ENCODE data around the gene TXNL4B. TPM values are rescaled to one million over a fixed set of nuclear protein-coding genes. Genes with fewer than 3 reads are reported as not detected.

TXNL4B gene
- total RNA-seq, 1 experiment from 2014 or later = 9.9 TPM

GRCh38 chr16:72091217-72091616, 2.2 kb downstream of the TXNL4B start:
- Histone ChIP-seq H2BK12ac (ENCODE audit: insufficient read length, low read depth, low read length) (no peak overlapping the region), H4K91ac (ENCODE audit: insufficient read length, low read depth, low read length) (no peak overlapping the region), H2BK120ac (ENCODE audit: low read depth, low read length, poor library complexity, severe bottlenecking) (no peak overlapping the region), H3K27ac (ENCODE audit: insufficient read length, low read depth, low read length) (no peak overlapping the region), H3K4ac (ENCODE audit: low read depth, low read length) (no peak overlapping the region), H4K20me1 (ENCODE audit: control insufficient read depth, insufficient read depth, insufficient read length) (no peaks in the 10 kb centered on the region), H3K27me3 (ENCODE audit: insufficient read depth, low read length) (no peaks in the 10 kb centered on the region), H3K23ac (ENCODE audit: insufficient read length, low read depth, low read length) (no peak overlapping the region), H3T11ph (ENCODE audit: low read length) (no peak overlapping the region), H2BK20ac (ENCODE audit: low read depth, low read length, poor library complexity, severe bottlenecking) (no peak overlapping the region), H3K23me2 (ENCODE audit: insufficient read length, low read depth, low read length, poor library complexity, severe bottlenecking) (peaks cover 6% of the 10 kb centered on the region), H4K8ac (replicated peaks; ENCODE audit: insufficient read length, low read depth, low read length) (no peak overlapping the region), H3K14ac (ENCODE audit: insufficient read depth, low read length) (no peak overlapping the region), H4K5ac (ENCODE audit: insufficient read length, low read depth, low read length) (no peak overlapping the region), H3K56ac (ENCODE audit: insufficient read length, low read depth, low read length) (no peak overlapping the region), H2BK15ac (ENCODE audit: low read depth, low read length) (no peak overlapping the region), H3K9ac (ENCODE audit: extremely low read depth, insufficient read length, low read length) (no peak overlapping the region), H3K4me2 (ENCODE audit: insufficient read depth, insufficient read length, low read length) (no peak overlapping the region), H3K9me3 (ENCODE audit: control insufficient read depth, low read depth, low read length) (no peaks in the 10 kb centered on the region), H3K79me1 (ENCODE audit: insufficient read depth, low read depth, low read length, poor library complexity, severe bottlenecking) (peaks cover 7% of the 10 kb centered on the region), H2AFZ (ENCODE audit: low read length) (no peak overlapping the region), H2BK5ac (ENCODE audit: insufficient read length, low read length) (no peak overlapping the region), H3K18ac (ENCODE audit: insufficient read length, low read depth, low read length) (no peak overlapping the region), H3K4me1 (ENCODE audit: insufficient read depth, low read length) (peaks cover 7% of the 10 kb centered on the region; the same call in 1 of the 2 replicates), H2AK5ac (ENCODE audit: insufficient read length, low read length) (no peak overlapping the region), H3K79me2 (ENCODE audit: insufficient read depth, low read length) (peaks cover 12% of the 10 kb centered on the region; the same call in 1 of the 2 replicates)
- Mint-ChIP-seq H3K4me3 (no peak overlapping the region), H3K27ac (no peak overlapping the region), H3K36me3 (ENCODE audit: insufficient read depth in 1 of 3, low read depth in 3 of 3) (peaks cover 4 to 33% (median 31%) of the 10 kb centered on the region in 3 experiments; a peak in 6 of 7 replicates), H3K27me3 (ENCODE audit: low read depth) (no peaks in the 10 kb centered on the region), H3K4me1 (peaks cover 14 to 16% of the 10 kb centered on the region in 2 experiments), H3K9me3 (no peaks in the 10 kb centered on the region)
- no peak for DNase-seq
- no CpG with 5 or more reads among the region's 3 CpGs for WGBS (ENCODE audit: extremely low coverage, insufficient read length, low lambda C conversion rate)
- TF ChIP-seq CTCF (conservative IDR thresholded peaks at IDR 0.05) = no peak

Measured in H9 (cell line).